ENCODE results near the gene UGT3A2.

GRCh38 chr5:36105819-36106218 is 39.1 kb upstream of the UGT3A2 start:
- TF ChIP-seq, protein P1, sequence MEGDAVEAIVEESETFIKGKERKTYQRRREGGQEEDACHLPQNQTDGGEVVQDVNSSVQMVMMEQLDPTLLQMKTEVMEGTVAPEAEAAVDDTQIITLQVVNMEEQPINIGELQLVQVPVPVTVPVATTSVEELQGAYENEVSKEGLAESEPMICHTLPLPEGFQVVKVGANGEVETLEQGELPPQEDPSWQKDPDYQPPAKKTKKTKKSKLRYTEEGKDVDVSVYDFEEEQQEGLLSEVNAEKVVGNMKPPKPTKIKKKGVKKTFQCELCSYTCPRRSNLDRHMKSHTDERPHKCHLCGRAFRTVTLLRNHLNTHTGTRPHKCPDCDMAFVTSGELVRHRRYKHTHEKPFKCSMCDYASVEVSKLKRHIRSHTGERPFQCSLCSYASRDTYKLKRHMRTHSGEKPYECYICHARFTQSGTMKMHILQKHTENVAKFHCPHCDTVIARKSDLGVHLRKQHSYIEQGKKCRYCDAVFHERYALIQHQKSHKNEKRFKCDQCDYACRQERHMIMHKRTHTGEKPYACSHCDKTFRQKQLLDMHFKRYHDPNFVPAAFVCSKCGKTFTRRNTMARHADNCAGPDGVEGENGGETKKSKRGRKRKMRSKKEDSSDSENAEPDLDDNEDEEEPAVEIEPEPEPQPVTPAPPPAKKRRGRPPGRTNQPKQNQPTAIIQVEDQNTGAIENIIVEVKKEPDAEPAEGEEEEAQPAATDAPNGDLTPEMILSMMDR (IDR thresholded peaks at IDR 0.05; ENCODE audit: insufficient read depth, low read length, poor library complexity, severe bottlenecking), result no peak
- TF ChIP-seq EZH2phosphoT487 (conservative IDR thresholded peaks at IDR 0.05; ENCODE audit: low read length), result no peak
